NCI-H446 treated with DMSO at 0.1 percent for 48 hours (cell line): ENCODE measurements around the gene TEX36.
"Not testable (repeated sequence)": the region's sequence is repeated elsewhere in the genome, so short reads cannot be mapped to it uniquely, and the experiment has no call there.

Source experiments
- DNase-seq: peaks from one replicate; lab custom pipeline; 2025; lab: John Stamatoyannopoulos, UW

The TEX36 gene

DNA sequence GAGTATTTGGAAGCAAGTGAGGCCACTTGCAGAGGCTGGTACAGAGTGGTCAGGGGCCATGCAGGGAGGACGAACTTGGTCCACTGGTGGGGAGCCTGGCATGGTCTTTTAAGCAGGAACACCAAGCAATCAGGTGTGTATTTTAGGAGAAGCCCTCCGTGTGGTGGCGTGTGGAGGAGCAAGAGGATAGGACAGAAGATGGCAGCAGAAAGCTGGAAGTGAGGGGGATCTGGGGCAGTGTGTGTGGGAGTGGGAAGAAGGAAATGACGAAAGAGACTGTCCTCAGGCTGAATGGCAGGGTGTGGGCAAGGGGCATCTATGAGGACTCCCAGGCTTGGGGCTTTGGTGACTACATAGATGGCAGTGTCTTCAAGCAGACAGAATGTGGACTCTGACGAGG is 51.2 kb downstream of the TEX36 start:
- DNase-seq = no peak

GRCh38 chr10:125629758-125630376 is 53.1 kb downstream of the TEX36 start:
- no peak for DNase-seq

DNA sequence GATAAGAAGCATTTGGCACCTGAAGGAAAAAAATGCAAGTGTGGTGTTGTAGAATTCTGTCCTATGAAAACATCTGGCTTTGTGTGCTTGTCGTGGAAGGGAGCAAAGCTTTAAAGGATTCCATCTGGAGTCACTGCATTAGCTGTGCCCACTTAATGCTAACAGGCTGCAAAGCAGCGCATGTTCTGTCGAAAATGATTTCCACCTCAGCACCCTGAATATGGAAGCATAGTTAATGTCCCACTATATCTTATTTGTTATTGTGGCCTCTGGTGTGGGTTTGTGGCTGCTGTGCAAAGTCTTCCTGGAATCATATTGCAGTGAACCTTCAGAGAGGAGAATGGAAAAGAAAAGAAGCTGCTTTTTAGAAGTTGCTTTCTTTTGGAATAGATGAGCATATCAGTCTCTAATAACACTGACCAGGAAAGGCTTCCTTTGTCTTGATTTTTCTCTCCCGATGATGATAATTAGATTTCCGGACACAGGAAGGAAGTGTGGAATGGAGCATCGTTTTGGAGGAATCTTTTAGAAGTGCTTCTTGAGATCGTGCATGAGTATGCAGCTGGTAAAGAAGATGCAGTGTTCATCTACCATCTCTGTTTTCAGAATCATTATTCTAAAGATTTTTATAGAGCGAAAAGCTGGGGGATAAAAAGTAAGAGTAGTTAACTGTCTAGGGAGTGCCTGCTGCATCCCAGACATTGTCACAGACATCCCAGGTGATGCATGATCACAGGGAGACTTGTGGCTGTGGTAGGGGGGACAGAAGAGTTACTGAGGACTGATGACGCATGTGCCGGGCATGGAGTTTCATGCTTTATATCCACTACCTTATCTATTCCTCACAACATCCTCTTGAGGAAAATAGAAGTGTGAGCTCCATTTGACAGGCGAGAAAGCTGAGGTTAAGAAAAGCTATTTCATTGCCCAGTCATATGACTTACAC is 54.6 kb downstream of the TEX36 start:
- no peak for DNase-seq

DNA sequence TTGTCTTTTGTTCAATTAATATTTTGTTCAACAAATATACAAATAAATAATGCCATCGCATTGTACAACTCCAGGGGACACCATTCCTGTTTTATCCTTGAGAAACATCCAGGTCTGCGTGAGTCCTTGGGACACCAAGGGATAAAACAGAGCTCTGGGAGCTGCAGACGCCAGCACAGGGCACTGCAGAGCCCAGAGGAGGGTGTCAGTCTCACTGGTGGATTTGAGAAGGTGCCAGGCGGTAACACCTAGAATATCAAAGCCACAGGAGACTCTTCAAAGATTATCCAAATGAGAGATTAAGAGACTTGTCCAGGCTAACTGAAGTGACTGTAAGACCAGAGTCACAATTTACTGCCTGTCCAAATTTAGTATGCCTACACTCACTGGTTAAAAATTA is 55.3 kb downstream of the TEX36 start:
- DNase-seq = no peak

- no peak for DNase-seq
Measured at GRCh38 chr10:125626671-125627070, 56.3 kb downstream of the TEX36 start.

- no peak for DNase-seq
Measured at GRCh38 chr10:125625586-125625985, 57.4 kb downstream of the TEX36 start.

DNA sequence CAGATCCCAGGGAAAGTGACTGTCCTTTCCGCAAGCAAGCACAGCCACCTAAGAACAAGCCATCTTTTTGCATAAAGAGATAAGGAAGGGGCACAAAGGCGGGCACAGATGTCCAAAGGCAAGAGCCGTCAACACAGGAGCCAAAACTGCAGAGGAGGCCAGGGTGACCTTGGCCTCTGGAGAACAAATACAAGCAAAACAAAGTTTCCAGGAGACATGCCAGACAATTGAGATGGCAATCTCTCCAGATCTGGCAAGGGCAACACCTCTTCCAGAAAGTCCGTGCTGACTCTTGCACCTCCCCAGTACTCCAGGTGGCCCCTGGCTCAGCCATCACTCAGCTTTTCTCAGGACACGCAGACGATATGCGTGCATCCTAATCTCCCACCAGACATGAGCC is 58.2 kb downstream of the TEX36 start:
- DNase-seq = no peak

- DNase-seq = no peak
Measured at GRCh38 chr10:125621052-125621451, 61.9 kb downstream of the TEX36 start.

GRCh38 chr10:125620401-125620800 is 62.6 kb downstream of the TEX36 start:
- DNase-seq = no peak

DNA sequence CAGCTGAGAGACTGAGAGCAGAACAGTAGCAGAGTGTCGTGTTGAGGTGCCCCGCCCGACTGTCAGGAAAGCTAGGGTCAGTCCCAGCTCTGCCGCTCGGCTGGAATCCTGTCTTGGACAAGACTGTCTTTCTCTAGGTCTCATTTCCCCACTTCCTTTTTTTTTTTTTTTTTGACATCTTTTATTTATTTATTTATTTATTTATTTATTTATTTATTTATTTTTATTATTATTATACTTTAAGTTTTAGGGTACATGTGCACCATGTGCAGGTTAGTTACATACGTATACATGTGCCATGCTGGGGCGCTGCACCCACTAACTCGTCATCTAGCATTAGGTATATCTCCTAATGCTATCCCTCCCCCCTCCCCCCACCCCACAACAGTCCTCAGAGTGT is 69.9 kb downstream of the TEX36 start:
- DNase-seq = not testable (repeated sequence)

DNA sequence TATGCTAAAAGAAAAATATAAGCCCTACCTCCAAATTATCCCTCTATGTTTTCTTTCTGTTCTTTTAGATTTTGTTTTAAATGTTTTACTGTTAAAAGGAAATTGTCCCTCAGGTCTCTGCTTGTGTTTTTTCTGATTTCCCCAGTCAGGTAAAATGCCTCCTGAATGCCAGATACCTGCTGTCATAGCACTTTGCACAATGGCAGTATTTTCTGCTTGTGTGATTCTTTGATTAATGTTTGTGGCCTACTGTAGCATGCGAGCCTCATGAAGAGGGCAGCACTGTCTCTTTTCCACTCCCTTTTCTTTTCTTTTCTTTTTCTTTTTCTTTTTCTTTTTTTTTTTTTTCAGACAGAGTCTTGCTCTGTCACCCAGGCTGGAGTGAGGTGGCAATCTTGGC is 71.2 kb downstream of the TEX36 start:
- no peak for DNase-seq

- DNase-seq = no peak
Measured at GRCh38 chr10:125611216-125611615, 71.7 kb downstream of the TEX36 start.

- no peak for DNase-seq
Measured at GRCh38 chr10:125609859-125610258, 73.1 kb downstream of the TEX36 start.

- no peak for DNase-seq
Measured at GRCh38 chr10:125608474-125608873, 74.5 kb downstream of the TEX36 start.

GRCh38 chr10:125607689-125608290 is 75.2 kb downstream of the TEX36 start:
- DNase-seq = no peak

DNA sequence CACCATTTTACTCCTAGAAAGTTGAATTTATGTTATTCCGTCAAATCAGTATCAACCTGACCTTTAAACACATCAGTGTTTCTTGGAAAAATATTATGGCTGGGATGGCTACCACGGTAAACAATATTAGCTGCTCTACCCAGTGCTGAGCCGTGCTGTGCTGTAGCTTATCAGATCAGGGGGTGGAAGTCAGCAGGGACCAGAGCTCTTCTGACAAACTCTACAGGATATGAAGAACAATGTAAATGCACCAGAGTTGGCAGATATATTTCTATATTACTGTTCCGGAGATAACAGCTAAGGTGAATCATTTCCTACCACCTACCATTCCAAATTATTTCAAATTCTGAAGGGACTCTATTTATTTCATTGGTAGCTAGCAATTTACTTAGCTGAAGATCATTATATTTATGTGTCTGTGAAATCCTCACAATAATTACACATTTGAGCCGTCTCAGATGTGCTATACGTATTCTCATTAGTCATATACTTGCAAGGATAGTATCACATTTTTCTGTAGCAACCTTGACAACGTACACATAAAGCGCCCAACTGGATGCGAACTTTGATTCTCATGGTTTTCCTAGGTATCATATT is 76.5 kb downstream of the TEX36 start:
- no peak for DNase-seq
